Glutamatergic neuron (in vitro differentiated cells): ENCODE measurements around the gene EIF4E2. TPM values are rescaled to one million over a fixed set of nuclear protein-coding genes. Genes with fewer than 3 reads are reported as not detected.

ENCODE experiments used
- DNase-seq: peaks from one replicate; pipeline ENCODE4 v3.0.0; 2022
- H3K27ac Mint-ChIP-seq: one replicate; pipeline ENCODE4 v1.8.0; 2020; ENCODE audit warnings: mild to moderate bottlenecking, mixed read lengths, inconsistent platforms; ENCODE audit not compliant: unreplicated experiment
- H3K27me3 Mint-ChIP-seq: one replicate; pipeline ENCODE4 v1.8.0; 2020; ENCODE audit warnings: mild to moderate bottlenecking, moderate library complexity, mixed read lengths, inconsistent platforms; ENCODE audit not compliant: unreplicated experiment
- H3K36me3 Mint-ChIP-seq: one replicate; pipeline ENCODE4 v1.8.0; 2020; ENCODE audit warnings: mild to moderate bottlenecking, mixed read lengths, inconsistent platforms; ENCODE audit not compliant: unreplicated experiment
- H3K4me1 Mint-ChIP-seq: one replicate; pipeline ENCODE4 v1.8.0; 2020; ENCODE audit warnings: mild to moderate bottlenecking, low read depth, mixed read lengths, inconsistent platforms; ENCODE audit not compliant: unreplicated experiment
- H3K4me3 Mint-ChIP-seq: one replicate; pipeline ENCODE4 v1.8.0; 2020; ENCODE audit warnings: mild to moderate bottlenecking, mixed read lengths, inconsistent platforms; ENCODE audit not compliant: unreplicated experiment
- H3K9me3 Mint-ChIP-seq: one replicate; pipeline ENCODE4 v1.8.0; 2020; ENCODE audit warnings: mild to moderate bottlenecking, moderate library complexity, mixed read lengths, inconsistent platforms; ENCODE audit not compliant: unreplicated experiment
- total RNA-seq: library from RNA; stranded (reverse); fragmentation: NEBNext Ultra II Directional; extraction: Animal tissue kit (Norgen Biotek cat#: 25700); gene quantifications from one replicate; pipeline ENCODE4 v1.2.1, GENCODE V29; 2021; ENCODE audit not compliant: unreplicated experiment
- TF ChIP-seq, protein P1 (sequence below): fragments of 200-600 bp; sonication (generic); IDR thresholded peaks from one replicate; pipeline ENCODE4 v1.5.0; 2021; ENCODE audit not compliant: partially characterized antibody, unreplicated experiment

Gene EIF4E2
- total RNA-seq, 1 donor from 2014 or later, result 82.9 TPM

DNA sequence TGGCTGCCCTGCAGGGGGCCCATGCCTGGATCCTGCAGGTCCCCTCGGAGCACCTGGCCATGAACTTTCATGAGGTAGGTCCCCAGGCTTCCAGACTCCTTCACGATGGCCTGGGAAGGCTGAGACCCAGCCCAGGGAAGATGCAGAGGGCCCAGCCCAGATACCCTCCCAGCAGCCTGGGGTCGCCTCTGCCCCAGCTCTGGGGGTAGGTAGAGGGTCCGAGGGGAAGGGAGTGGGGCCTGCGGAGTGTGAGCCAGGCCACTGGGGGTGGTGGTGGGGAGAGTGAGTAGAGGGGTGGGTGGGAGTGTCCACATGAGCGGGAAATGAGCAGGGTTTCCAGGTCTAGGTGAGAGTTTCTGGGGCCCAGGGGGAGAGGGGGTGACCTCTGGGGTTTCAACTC lies 25.7 kb upstream of the EIF4E2 start:
- peaks cover 12% of the 10 kb centered on the region for H3K27me3 Mint-ChIP-seq
- peak; percentile 20 for DNase-seq
- H3K27ac Mint-ChIP-seq, result no peak overlapping the region
- peaks cover 3% of the 10 kb centered on the region for H3K4me1 Mint-ChIP-seq
- no peak overlapping the region for H3K4me3 Mint-ChIP-seq
- TF ChIP-seq, protein P1, sequence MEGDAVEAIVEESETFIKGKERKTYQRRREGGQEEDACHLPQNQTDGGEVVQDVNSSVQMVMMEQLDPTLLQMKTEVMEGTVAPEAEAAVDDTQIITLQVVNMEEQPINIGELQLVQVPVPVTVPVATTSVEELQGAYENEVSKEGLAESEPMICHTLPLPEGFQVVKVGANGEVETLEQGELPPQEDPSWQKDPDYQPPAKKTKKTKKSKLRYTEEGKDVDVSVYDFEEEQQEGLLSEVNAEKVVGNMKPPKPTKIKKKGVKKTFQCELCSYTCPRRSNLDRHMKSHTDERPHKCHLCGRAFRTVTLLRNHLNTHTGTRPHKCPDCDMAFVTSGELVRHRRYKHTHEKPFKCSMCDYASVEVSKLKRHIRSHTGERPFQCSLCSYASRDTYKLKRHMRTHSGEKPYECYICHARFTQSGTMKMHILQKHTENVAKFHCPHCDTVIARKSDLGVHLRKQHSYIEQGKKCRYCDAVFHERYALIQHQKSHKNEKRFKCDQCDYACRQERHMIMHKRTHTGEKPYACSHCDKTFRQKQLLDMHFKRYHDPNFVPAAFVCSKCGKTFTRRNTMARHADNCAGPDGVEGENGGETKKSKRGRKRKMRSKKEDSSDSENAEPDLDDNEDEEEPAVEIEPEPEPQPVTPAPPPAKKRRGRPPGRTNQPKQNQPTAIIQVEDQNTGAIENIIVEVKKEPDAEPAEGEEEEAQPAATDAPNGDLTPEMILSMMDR, result no peak
- no peaks in the 10 kb centered on the region for H3K36me3 Mint-ChIP-seq
- peaks cover 2% of the 10 kb centered on the region for H3K9me3 Mint-ChIP-seq

DNA sequence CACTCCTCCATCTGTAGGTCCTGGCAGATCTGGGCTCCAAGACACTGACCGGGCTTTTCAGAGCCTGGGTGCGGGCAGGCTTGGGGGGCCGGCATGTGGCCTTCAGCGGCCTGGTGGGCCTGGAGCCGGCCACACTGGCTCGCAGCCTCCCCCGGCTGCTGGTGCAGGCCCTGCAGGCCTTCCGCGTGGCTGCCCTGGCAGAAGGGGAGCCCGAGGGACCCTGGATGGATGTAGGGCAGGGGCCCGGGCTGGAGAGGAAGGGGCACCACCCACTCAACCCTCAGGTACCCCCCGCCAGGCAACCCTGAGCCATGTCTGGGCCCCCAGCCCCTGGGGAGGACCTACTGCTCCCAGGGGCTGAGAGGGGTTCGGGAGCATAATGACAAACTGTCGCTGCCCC lies 25.3 kb upstream of the EIF4E2 start:
- Mint-ChIP-seq H3K4me3 (no peak overlapping the region), H3K27ac (no peak overlapping the region), H3K9me3 (peaks cover 2% of the 10 kb centered on the region), H3K4me1 (peaks cover 3% of the 10 kb centered on the region), H3K27me3 (peaks cover 12% of the 10 kb centered on the region), H3K36me3 (no peaks in the 10 kb centered on the region)
- DNase-seq, result peak; percentile 42
- TF ChIP-seq, protein P1, result no peak

DNA sequence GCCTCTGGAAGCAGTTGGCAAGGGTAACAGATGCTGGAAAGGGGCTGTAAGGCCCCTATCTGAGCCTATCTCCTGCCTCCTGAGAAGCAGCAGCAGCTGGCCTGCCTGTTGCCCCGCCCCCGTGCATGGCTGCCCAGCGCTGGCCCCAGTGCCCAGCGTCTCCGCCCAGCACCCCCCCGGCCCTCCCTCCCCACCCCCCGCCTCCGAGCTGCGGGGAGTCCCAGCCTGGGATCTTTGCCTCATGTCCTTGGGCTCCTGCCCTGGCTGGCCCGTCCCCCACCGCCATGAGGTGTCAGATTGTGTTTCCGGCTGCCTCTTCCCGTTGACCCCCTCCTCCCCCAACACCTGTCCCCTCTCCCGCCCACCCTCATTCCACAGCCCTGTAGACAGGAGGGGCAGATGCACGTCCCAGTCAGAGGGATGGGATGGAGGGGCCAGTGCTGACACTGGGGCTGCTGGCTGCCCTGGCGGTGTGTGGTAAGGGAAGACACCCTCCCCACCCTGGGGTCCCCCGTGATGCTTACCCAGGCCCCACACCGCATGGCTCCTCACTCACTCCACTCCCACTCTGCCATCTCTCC lies 24.6 kb upstream of the EIF4E2 start, which contains the start of gene CHRND:
TSS of gene CHRND (plus strand) at position 370 of the 581 bp plus-strand sequence. CDS start at position 426, 56 bp downstream.
- H3K36me3 Mint-ChIP-seq, result no peaks in the 10 kb centered on the region
- H3K27me3 Mint-ChIP-seq, result peaks cover 10% of the 10 kb centered on the region
- TF ChIP-seq, protein P1, result no peak
- no peak within 1 kb of the TSS for H3K4me3 Mint-ChIP-seq
- peaks cover 3% of the 10 kb centered on the region for H3K4me1 Mint-ChIP-seq
- H3K9me3 Mint-ChIP-seq, result peaks cover 2% of the 10 kb centered on the region
- peak; percentile 69 for DNase-seq
- H3K27ac Mint-ChIP-seq, result peak within 1 kb of the TSS; percentile 43

DNA sequence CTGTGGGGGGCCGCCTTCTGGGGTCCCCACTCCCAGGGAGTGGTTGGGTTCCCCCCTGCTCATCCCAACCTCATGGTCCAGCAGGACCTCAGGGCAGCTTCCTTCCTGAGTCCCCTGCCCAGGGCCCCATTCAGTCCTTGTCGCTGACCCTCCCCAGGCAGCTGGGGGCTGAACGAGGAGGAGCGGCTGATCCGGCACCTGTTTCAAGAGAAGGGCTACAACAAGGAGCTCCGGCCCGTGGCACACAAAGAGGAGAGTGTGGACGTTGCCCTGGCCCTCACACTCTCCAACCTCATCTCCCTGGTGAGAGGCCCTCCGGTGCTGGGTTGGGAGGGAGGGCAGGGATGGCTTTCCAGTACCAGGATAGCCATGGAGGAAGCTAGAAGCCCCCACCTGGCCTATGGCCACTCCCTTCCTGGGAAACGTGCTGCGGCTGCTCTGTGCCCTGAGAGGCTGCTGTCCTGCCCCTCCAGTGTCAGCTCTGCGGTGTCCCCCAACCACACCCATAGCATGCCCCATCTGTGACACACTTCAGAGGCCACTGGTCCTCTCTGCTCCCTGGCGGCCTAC lies 24.0 kb upstream of the EIF4E2 start:
- TF ChIP-seq, protein P1, result no peak
- DNase-seq, result peak; percentile 13
- Mint-ChIP-seq H3K27ac (no peak overlapping the region), H3K36me3 (no peaks in the 10 kb centered on the region), H3K9me3 (peaks cover 2% of the 10 kb centered on the region), H3K4me3 (no peak overlapping the region), H3K4me1 (peaks cover 3% of the 10 kb centered on the region), H3K27me3 (peaks cover 10% of the 10 kb centered on the region)

DNA sequence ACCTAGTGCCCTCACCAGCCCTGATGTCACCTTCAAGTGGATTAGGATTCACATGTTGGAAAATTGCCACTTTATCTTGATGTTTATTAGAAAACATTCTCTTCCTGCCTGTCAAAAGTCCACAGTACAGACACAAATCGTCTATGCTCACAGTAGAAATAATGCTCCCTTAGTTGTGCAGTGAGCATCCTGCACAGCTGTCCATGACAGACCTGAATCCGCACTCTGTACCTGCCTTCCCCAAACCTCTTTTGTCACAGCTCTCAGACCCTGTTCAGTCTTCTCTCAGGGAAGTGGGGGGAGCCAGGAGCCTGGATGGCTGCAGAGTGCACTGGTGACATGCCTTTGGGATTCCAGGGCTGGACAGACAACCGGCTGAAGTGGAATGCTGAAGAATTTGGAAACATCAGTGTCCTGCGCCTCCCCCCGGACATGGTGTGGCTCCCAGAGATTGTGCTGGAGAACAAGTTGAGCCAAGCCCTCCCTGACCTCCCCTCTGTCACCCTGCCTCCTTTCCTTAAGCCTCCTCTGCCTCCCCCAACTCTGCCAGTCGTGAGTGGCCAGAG lies 22.5 kb upstream of the EIF4E2 start:
- no peak overlapping the region for H3K27ac Mint-ChIP-seq
- H3K4me3 Mint-ChIP-seq, result peak overlapping the region; percentile 13
- H3K9me3 Mint-ChIP-seq, result peaks cover 2% of the 10 kb centered on the region
- peak; percentile 11 for DNase-seq
- peaks cover 3% of the 10 kb centered on the region for H3K4me1 Mint-ChIP-seq
- TF ChIP-seq, protein P1, result no peak
- no peaks in the 10 kb centered on the region for H3K36me3 Mint-ChIP-seq
- peaks cover 9% of the 10 kb centered on the region for H3K27me3 Mint-ChIP-seq
